Fibroblast of the conjunctiva (primary cell): ENCODE results near the gene MEGF8.

Experiments
- DNase-seq: peaks from one replicate; pipeline ENCODE4 v3.0.0-alpha.2; 2010; ENCODE audit warnings: low read depth

Gene MEGF8

GRCh38 chr19:42286349-42287016 is 39.0 kb upstream of the MEGF8 start:
- no peak for DNase-seq

GRCh38 chr19:42287017-42287826 is 38.2 kb upstream of the MEGF8 start:
- no peak for DNase-seq

GRCh38 chr19:42287827-42288107 is 37.7 kb upstream of the MEGF8 start:
- DNase-seq, result no peak

GRCh38 chr19:42288387-42288786 is 37.0 kb upstream of the MEGF8 start:
- DNase-seq, result no peak

- no peak for DNase-seq
Observed at GRCh38 chr19:42288881-42289555, 36.4 kb upstream of the MEGF8 start.

GRCh38 chr19:42289556-42290041 is 35.8 kb upstream of the MEGF8 start:
- no peak for DNase-seq

GRCh38 chr19:42290136-42290522 is 35.3 kb upstream of the MEGF8 start:
- DNase-seq, result no peak

- DNase-seq, result no peak
Observed at GRCh38 chr19:42290523-42291434, 34.7 kb upstream of the MEGF8 start.

GRCh38 chr19:42291435-42291810 is 34.0 kb upstream of the MEGF8 start:
- DNase-seq, result no peak

- DNase-seq, result no peak
Observed at GRCh38 chr19:42292042-42292960, 33.1 kb upstream of the MEGF8 start.

GRCh38 chr19:42292963-42293362 is 32.5 kb upstream of the MEGF8 start:
- DNase-seq, result no peak

- DNase-seq, result no peak
Observed at GRCh38 chr19:42293540-42293939, 31.9 kb upstream of the MEGF8 start.

- no peak for DNase-seq
Observed at GRCh38 chr19:42293948-42294347, 31.5 kb upstream of the MEGF8 start.

GRCh38 chr19:42294471-42295137 is 30.8 kb upstream of the MEGF8 start:
- no peak for DNase-seq

- no peak for DNase-seq
Observed at GRCh38 chr19:42295342-42295741, 30.1 kb upstream of the MEGF8 start.

GRCh38 chr19:42295831-42296525 is 29.5 kb upstream of the MEGF8 start:
- DNase-seq, result no peak

- DNase-seq, result no peak
Observed at GRCh38 chr19:42297039-42297438, 28.4 kb upstream of the MEGF8 start.

GRCh38 chr19:42301646-42302203 is 23.7 kb upstream of the MEGF8 start, which contains the start of gene PRR19:
Gene PRR19 (plus strand): TSS chr19:42302132. CDS start chr19:42309585, 7,453 bp downstream.
- DNase-seq, result no peak

- no peak for DNase-seq
Observed at GRCh38 chr19:42303101-42303464, 22.4 kb upstream of the MEGF8 start.
